ENCODE data around the gene TIMM21.

The TIMM21 gene

DNA sequence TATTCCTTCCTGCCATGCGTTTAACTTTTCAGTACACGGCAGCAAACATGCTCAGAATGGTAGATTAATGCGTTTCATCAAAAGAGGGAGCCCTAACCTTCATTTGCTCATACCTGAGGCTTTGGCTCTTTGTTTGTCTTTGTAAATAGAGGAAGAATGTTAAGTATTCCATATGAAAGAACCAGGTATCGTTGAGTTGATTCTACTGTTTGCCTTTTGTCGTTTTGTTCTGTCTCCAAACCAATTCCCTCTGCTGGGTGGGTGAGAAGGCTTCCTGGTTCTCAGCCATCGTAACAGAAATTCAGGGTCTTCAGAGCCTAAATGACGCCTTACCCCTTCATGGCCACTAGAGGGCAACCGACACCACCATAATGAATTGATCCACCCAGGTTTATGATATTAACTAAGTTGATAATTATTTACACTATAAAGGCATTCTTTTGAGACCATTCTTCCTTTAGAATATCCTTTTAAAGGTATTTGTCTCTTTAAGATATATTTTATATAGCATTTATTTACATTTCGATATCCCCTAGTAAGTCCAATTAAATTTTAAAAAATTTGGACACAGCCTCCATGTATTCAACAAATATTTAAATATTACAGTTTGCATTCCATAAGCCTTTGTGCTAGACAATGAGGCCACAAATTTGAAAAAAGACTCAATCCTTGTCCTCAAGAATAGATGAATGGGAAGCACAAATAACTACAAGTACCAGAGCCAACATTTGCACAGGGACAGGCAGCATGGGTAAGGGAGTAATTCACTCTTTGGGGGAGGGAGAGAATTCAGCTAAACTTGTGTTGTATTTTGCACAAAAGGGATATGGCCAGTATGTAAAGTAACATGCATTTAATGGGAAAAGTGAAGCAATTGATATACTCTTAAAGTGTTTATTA is 48.1 kb downstream of the TIMM21 start:
- no peaks in the 10 kb centered on the region for H3K79me2 ChIP-seq (ENCODE audit: insufficient read depth, low read length)
- peaks cover 4% of the 10 kb centered on the region for H3K27me3 ChIP-seq (ENCODE audit: insufficient read depth, low read length, poor library complexity)
- H3K4me3 ChIP-seq (ENCODE audit: low read depth in 1 of 2, low read length in 2 of 2): peak overlapping the region in 1 of 2 experiments; percentile 46; a peak in 2 of 4 replicates
- peak overlapping the region; percentile 61 for H3K4me2 ChIP-seq (ENCODE audit: insufficient read depth, low read length)
- H3K4me1 ChIP-seq (ENCODE audit: insufficient read depth, low read length): peaks cover 6% of the 10 kb centered on the region; the same call in 1 of the 2 replicates
- no peaks in the 10 kb centered on the region for H3K36me3 ChIP-seq (ENCODE audit: insufficient read depth, low read length)
- ATAC-seq (ENCODE audit: insufficient read depth, low read depth): peak; percentile 92
- peak overlapping the region; percentile 73 for H2AFZ ChIP-seq (ENCODE audit: low read depth, low read length)
- no peak overlapping the region for H3K9ac ChIP-seq (ENCODE audit: low read depth, low read length)
- TF ChIP-seq CTCF (IDR thresholded peaks at IDR 0.05; ENCODE audit: borderline replicate concordance, extremely low read depth, low read length, poor library complexity, severe bottlenecking) (peak; percentile 97), EZH2 (IDR thresholded peaks at IDR 0.05; ENCODE audit: borderline replicate concordance, low read depth, low read length, severe bottlenecking) (no peak)
- DNase-seq: peak; percentile 56
- no peak overlapping the region for H3K27ac ChIP-seq (ENCODE audit: low read length)
- no peaks in the 10 kb centered on the region for H4K20me1 ChIP-seq (ENCODE audit: insufficient read depth, low read length)
- no peaks in the 10 kb centered on the region for H3K9me3 ChIP-seq (ENCODE audit: insufficient read depth, low read length, severe bottlenecking)

- H3K4me2 ChIP-seq (ENCODE audit: insufficient read depth, low read length): no peak overlapping the region
- TF ChIP-seq CTCF (IDR thresholded peaks at IDR 0.05; ENCODE audit: borderline replicate concordance, extremely low read depth, low read length, poor library complexity, severe bottlenecking) (no peak), EZH2 (IDR thresholded peaks at IDR 0.05; ENCODE audit: borderline replicate concordance, low read depth, low read length, severe bottlenecking) (no peak)
- DNase-seq: no peak
These were observed 49.5 kb downstream of the TIMM21 start for GRCh38 chr18:74197705-74198341.

GRCh38 chr18:74198453-74198852 is 50.1 kb downstream of the TIMM21 start:
- no peaks in the 10 kb centered on the region for H4K20me1 ChIP-seq (ENCODE audit: insufficient read depth, low read length)
- no peaks in the 10 kb centered on the region for H3K79me2 ChIP-seq (ENCODE audit: insufficient read depth, low read length)
- H2AFZ ChIP-seq (ENCODE audit: low read depth, low read length): no peak overlapping the region
- no peaks in the 10 kb centered on the region for H3K9me3 ChIP-seq (ENCODE audit: insufficient read depth, low read length, severe bottlenecking)
- no peak for DNase-seq
- no peak for ATAC-seq (ENCODE audit: insufficient read depth, low read depth)
- no peak overlapping the region for H3K4me2 ChIP-seq (ENCODE audit: insufficient read depth, low read length)
- H3K36me3 ChIP-seq (ENCODE audit: insufficient read depth, low read length): no peaks in the 10 kb centered on the region
- H3K4me1 ChIP-seq (ENCODE audit: insufficient read depth, low read length): peaks cover 6% of the 10 kb centered on the region; the same call in 1 of the 2 replicates
- peaks cover 4% of the 10 kb centered on the region for H3K27me3 ChIP-seq (ENCODE audit: insufficient read depth, low read length, poor library complexity)
- no peak for TF ChIP-seq CTCF (IDR thresholded peaks at IDR 0.05; ENCODE audit: borderline replicate concordance, extremely low read depth, low read length, poor library complexity, severe bottlenecking)
- TF ChIP-seq EZH2 (IDR thresholded peaks at IDR 0.05; ENCODE audit: borderline replicate concordance, low read depth, low read length, severe bottlenecking): no peak
- no peak overlapping the region for H3K9ac ChIP-seq (ENCODE audit: low read depth, low read length)
- H3K4me3 ChIP-seq (ENCODE audit: low read depth in 1 of 2, low read length in 2 of 2): no peak overlapping the region
- no peak overlapping the region for H3K27ac ChIP-seq (ENCODE audit: low read length)

More at GRCh38 chr18:74197705-74198341, 49.5 kb downstream of the TIMM21 start:
- H3K36me3 ChIP-seq (ENCODE audit: insufficient read depth, low read length): no peaks in the 10 kb centered on the region
- H3K9ac ChIP-seq (ENCODE audit: low read depth, low read length): no peak overlapping the region
- peaks cover 6% of the 10 kb centered on the region; the same call in 1 of the 2 replicates for H3K4me1 ChIP-seq (ENCODE audit: insufficient read depth, low read length)
- H4K20me1 ChIP-seq (ENCODE audit: insufficient read depth, low read length): no peaks in the 10 kb centered on the region
- no peak overlapping the region for H3K27ac ChIP-seq (ENCODE audit: low read length)
- H3K79me2 ChIP-seq (ENCODE audit: insufficient read depth, low read length): no peaks in the 10 kb centered on the region
- no peak overlapping the region for H2AFZ ChIP-seq (ENCODE audit: low read depth, low read length)
- ATAC-seq (ENCODE audit: insufficient read depth, low read depth): no peak
- H3K4me3 ChIP-seq (ENCODE audit: low read depth in 1 of 2, low read length in 2 of 2): no peak overlapping the region
- peaks cover 4% of the 10 kb centered on the region for H3K27me3 ChIP-seq (ENCODE audit: insufficient read depth, low read length, poor library complexity)
- no peaks in the 10 kb centered on the region for H3K9me3 ChIP-seq (ENCODE audit: insufficient read depth, low read length, severe bottlenecking)

Measured in DND-41 (cell line).